GM21526 (cell line): ENCODE results near the gene LRRC49.
"Not testable (repeated sequence)": the region's sequence is repeated elsewhere in the genome, so short reads cannot be mapped to it uniquely, and the experiment has no call there.

Experiments used
- ATAC-seq: cut with Tn5 transposase; IDR thresholded peaks from one replicate; pipeline ENCODE4 v1.9.1; 2021; ENCODE audit warnings: moderate library complexity; ENCODE audit not compliant: unreplicated experiment, low FRiP score

The LRRC49 gene

GRCh38 chr15:70920981-70921696 is 28.5 kb downstream of the LRRC49 start:
- no peak for ATAC-seq

GRCh38 chr15:70922119-70922518 is 29.5 kb downstream of the LRRC49 start:
- ATAC-seq, result no peak

GRCh38 chr15:70923311-70924080 is 30.9 kb downstream of the LRRC49 start:
- ATAC-seq, result no peak

- not testable (repeated sequence) for ATAC-seq
Observed at GRCh38 chr15:70926914-70927313, 34.3 kb downstream of the LRRC49 start.

- no peak for ATAC-seq
Observed at GRCh38 chr15:70931821-70932220, 39.2 kb downstream of the LRRC49 start.

GRCh38 chr15:70932397-70932796 is 39.8 kb downstream of the LRRC49 start:
- no peak for ATAC-seq

- no peak for ATAC-seq
Observed at GRCh38 chr15:70933411-70933810, 40.8 kb downstream of the LRRC49 start.

GRCh38 chr15:70935631-70936030 is 43.0 kb downstream of the LRRC49 start:
- no peak for ATAC-seq

- no peak for ATAC-seq
Observed at GRCh38 chr15:70936326-70936725, 43.7 kb downstream of the LRRC49 start.

GRCh38 chr15:70943285-70943684 is 50.7 kb downstream of the LRRC49 start:
- not testable (repeated sequence) for ATAC-seq

GRCh38 chr15:70947351-70948335 is 55.0 kb downstream of the LRRC49 start:
- no peak for ATAC-seq

- ATAC-seq, result no peak
Observed at GRCh38 chr15:70950953-70951352, 58.3 kb downstream of the LRRC49 start.

GRCh38 chr15:70954171-70954570 is 61.5 kb downstream of the LRRC49 start:
- no peak for ATAC-seq

GRCh38 chr15:70954733-70955132 is 62.1 kb downstream of the LRRC49 start:
- no peak for ATAC-seq

GRCh38 chr15:70955151-70955550 is 62.5 kb downstream of the LRRC49 start:
- ATAC-seq, result no peak

GRCh38 chr15:70956201-70956995 is 63.8 kb downstream of the LRRC49 start:
- ATAC-seq, result no peak

- no peak for ATAC-seq
Observed at GRCh38 chr15:70962084-70962483, 69.5 kb downstream of the LRRC49 start.

GRCh38 chr15:70963199-70963598 is 70.6 kb downstream of the LRRC49 start:
- no peak for ATAC-seq

- no peak for ATAC-seq
Observed at GRCh38 chr15:70964058-70964457, 71.4 kb downstream of the LRRC49 start.

GRCh38 chr15:70964686-70965085 is 72.1 kb downstream of the LRRC49 start:
- no peak for ATAC-seq
